ENCODE measurements around the gene BAIAP2L1.

The BAIAP2L1 gene

DNA sequence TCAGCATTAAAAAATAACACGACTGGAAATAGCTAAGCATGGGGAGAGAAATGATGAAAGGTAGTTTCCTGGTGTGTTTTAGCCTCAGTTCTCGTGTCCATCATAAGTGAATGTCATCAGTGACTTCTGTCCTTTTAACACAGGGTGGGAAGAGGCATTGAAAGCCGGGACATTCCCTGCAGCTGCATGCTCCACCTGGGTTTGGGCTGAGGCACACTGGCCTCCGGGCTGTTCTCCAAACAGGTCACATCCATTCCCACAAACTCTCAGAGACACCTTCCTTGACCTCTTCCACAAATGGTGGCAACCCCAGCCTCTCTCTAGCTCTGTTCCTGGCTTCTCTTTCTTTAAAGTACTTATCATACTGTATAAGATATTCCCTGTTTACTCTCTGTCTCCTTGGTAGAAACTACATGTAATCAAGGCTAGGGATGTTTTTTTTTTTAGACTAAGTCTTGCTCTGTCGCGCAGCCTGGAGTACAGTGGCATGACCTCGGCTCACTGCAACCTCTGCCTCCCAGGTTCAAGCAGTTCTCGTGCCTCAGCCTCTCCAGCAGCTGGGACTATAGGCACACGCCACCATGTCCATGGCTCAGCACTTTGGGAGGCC lies 22.6 kb downstream of the BAIAP2L1 start:
- in situ Hi-C loops (cut with MboI; ENCODE audit: low pct_unique_long_range_greater_than_20kb, low sequenced_read_pairs, unreplicated experiment) = no loop called here
- TF ChIP-seq, protein P1, sequence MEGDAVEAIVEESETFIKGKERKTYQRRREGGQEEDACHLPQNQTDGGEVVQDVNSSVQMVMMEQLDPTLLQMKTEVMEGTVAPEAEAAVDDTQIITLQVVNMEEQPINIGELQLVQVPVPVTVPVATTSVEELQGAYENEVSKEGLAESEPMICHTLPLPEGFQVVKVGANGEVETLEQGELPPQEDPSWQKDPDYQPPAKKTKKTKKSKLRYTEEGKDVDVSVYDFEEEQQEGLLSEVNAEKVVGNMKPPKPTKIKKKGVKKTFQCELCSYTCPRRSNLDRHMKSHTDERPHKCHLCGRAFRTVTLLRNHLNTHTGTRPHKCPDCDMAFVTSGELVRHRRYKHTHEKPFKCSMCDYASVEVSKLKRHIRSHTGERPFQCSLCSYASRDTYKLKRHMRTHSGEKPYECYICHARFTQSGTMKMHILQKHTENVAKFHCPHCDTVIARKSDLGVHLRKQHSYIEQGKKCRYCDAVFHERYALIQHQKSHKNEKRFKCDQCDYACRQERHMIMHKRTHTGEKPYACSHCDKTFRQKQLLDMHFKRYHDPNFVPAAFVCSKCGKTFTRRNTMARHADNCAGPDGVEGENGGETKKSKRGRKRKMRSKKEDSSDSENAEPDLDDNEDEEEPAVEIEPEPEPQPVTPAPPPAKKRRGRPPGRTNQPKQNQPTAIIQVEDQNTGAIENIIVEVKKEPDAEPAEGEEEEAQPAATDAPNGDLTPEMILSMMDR (IDR thresholded peaks at IDR 0.05; ENCODE audit: extremely low read depth, insufficient read depth, missing control alignments) = no peak
- DNase-seq (ENCODE audit: low spot score) = no peak

DNA sequence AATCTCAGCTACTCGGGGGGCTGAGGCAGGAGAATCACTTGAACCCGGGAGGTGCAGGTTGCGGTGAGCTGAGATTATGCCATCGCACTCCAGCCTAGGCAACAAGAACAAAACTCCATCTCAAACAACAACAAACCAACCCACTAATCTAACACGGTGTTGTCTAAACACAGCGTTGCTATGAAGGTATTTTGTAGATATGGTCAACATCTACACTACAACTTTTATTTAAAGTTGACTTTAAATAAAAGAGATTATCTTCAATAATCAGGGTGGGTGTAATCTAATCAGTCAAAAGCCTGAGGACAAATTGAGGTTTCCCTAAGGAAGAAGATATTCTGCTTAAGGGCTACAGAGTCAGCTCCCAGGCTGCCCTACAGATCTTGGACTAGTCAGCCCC lies 24.2 kb downstream of the BAIAP2L1 start:
- TF ChIP-seq, protein P1 (IDR thresholded peaks at IDR 0.05; ENCODE audit: extremely low read depth, insufficient read depth, missing control alignments) = no peak
- in situ Hi-C loops (cut with MboI; ENCODE audit: low pct_unique_long_range_greater_than_20kb, low sequenced_read_pairs, unreplicated experiment) = no loop called here
- no peak for DNase-seq (ENCODE audit: low spot score)

DNA sequence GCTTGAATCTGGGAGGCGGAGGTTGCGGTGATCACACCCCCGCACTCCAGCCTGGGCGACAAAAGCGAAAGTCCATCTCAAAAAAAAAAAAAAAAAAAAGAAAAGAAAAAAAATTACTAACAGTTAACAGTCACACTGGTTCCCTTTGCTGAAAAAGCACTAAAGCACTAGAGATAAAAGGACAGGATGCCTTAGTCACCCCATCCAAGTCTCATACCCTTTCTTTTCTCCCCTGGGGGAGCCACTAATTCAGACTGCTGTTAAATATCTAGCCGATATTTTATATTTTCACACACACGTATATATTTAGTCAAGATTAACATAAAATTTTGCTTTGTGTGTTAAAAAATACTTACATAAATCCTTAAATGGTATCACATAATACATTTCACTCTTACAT lies 25.2 kb downstream of the BAIAP2L1 start:
- TF ChIP-seq, protein P1 (IDR thresholded peaks at IDR 0.05; ENCODE audit: extremely low read depth, insufficient read depth, missing control alignments) = no peak
- in situ Hi-C loops (cut with MboI; ENCODE audit: low pct_unique_long_range_greater_than_20kb, low sequenced_read_pairs, unreplicated experiment) = no loop called here
- DNase-seq (ENCODE audit: low spot score) = no peak

DNA sequence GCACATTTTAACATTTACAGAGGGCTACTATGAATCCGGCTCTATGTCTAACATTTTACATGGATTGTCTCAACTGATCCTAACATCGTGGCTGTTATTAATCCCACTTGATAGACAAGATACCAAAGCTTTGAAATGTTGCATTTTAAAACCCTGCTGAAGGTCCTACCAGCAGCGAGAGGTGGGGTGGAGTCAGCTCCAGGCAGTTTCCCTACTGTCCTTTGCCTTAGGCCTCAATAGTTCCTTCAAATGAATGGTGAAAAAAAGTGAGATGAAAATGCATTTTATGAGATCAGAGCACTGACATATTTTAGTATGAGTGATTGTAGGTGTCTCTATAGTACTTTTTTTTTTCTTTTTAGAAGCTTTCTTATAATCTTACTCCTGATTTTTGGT lies 26.6 kb downstream of the BAIAP2L1 start:
- in situ Hi-C loops (cut with MboI; ENCODE audit: low pct_unique_long_range_greater_than_20kb, low sequenced_read_pairs, unreplicated experiment) = no loop called here
- DNase-seq (ENCODE audit: low spot score) = no peak
- TF ChIP-seq, protein P1 (IDR thresholded peaks at IDR 0.05; ENCODE audit: extremely low read depth, insufficient read depth, missing control alignments) = no peak

DNA sequence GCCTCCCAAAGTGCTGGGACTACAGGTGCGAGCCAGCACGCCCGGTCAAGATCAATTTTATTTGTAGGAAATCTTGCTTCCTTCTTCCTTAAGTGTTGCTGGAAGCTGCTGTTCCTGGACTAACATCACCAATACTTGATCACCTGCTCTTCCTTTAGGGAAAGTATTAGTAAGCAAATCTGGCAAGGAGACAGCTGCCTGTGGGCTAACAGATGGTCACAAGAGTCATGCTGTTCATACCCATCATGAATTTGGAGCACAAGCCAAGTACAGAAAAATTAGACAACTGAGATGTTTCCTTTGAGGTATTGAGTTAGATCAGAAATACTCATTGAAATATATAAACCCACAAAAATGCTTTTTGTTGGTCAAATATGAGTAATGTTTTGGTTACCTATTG lies 27.9 kb downstream of the BAIAP2L1 start:
- in situ Hi-C loops (cut with MboI; ENCODE audit: low pct_unique_long_range_greater_than_20kb, low sequenced_read_pairs, unreplicated experiment) = no loop called here
- TF ChIP-seq, protein P1 (IDR thresholded peaks at IDR 0.05; ENCODE audit: extremely low read depth, insufficient read depth, missing control alignments) = no peak
- DNase-seq (ENCODE audit: low spot score) = no peak

DNA sequence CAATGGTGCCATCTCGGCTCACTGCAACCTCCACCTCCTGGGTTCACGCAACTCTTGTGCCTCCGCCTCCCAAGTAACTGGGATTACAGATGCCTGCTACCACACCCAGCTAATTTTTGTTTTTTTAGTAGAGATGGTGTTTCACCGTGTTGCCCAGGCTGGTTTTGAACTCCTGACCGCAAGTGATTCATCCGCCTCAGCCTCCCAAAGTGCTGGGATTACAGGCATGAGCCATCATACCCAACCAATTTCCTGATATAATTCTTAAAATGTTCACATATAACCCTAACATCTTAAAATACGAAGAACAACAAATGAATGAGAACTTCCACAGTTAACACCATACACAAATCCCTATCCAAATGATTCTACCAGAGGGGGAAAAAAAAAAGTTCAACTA lies 31.2 kb downstream of the BAIAP2L1 start:
- in situ Hi-C loops (cut with MboI; ENCODE audit: low pct_unique_long_range_greater_than_20kb, low sequenced_read_pairs, unreplicated experiment) = no loop called here
- DNase-seq (ENCODE audit: low spot score) = no peak
- TF ChIP-seq, protein P1 (IDR thresholded peaks at IDR 0.05; ENCODE audit: extremely low read depth, insufficient read depth, missing control alignments) = no peak

Data from GM13977 (cell line).